Kidney tubule cell (primary cell): ENCODE results near the gene PIGU.

ENCODE experiments used
- DNase-seq: peaks from one replicate; pipeline ENCODE4 v3.0.0-alpha.2; 2018; ENCODE audit warnings: low spot score

The PIGU gene

GRCh38 chr20:34512266-34512954 is 164.5 kb downstream of the PIGU start:
- peak; percentile 75 for DNase-seq

- DNase-seq = peak; percentile 77
Observed at GRCh38 chr20:34511891-34512265, 165.0 kb downstream of the PIGU start.

- DNase-seq = no peak
Observed at GRCh38 chr20:34510575-34510974, 166.3 kb downstream of the PIGU start.
